Activated B cell treated with CpG ODN at 0.5 μM for 24 hours (primary cell): ENCODE measurements around the gene RPE65. TPM values are rescaled to one million over a fixed set of nuclear protein-coding genes. Genes with fewer than 3 reads are reported as not detected.

ENCODE experiments used
- ATAC-seq: fragments of 200-7000 bp; cut with Tn5 transposase; one replicate; pipeline ENCODE4 v1.10.0; 2021; ENCODE audit warnings: low read depth, mild to moderate bottlenecking, moderate library complexity
- CTCF ChIA-PET: fragments of 350-600 bp; sonication (Branson Sonifier 250); formaldehyde crosslinking; loops from one replicate; lab custom pipeline; 2021; ENCODE audit warnings: antibody characterized with exemption; lab: Charles Lee
- POLR2A ChIA-PET: fragments of 350-600 bp; sonication (Branson Sonifier 250); formaldehyde crosslinking; loops from one replicate; lab custom pipeline; 2021; ENCODE audit warnings: antibody characterized with exemption; lab: Charles Lee
- DNase-seq: peaks from one replicate; pipeline ENCODE4 v3.0.0; 2022
- H3K27ac Mint-ChIP-seq: one replicate; pipeline ENCODE4 v1.8.0; 2020; ENCODE audit warnings: mixed read lengths
- H3K27me3 Mint-ChIP-seq: one replicate; pipeline ENCODE4 v1.8.0; 2021; ENCODE audit warnings: mixed read lengths
- H3K36me3 Mint-ChIP-seq: one replicate; pipeline ENCODE4 v1.8.0; 2021; ENCODE audit warnings: low read depth, mixed read lengths
- H3K4me1 Mint-ChIP-seq: one replicate; pipeline ENCODE4 v1.8.0; 2021; ENCODE audit warnings: mixed read lengths
- H3K4me3 Mint-ChIP-seq: one replicate; pipeline ENCODE4 v1.8.0; 2020; ENCODE audit warnings: mild to moderate bottlenecking, mixed read lengths
- H3K9me3 Mint-ChIP-seq: one replicate; pipeline ENCODE4 v1.8.0; 2020; ENCODE audit warnings: mixed read lengths
- CTCF ChIP-seq: fragments of 200-600 bp; IDR thresholded peaks from one replicate; pipeline ENCODE4 v1.8.0; 2022; ENCODE audit warnings: antibody characterized with exemption, mild to moderate bottlenecking
- intact Hi-C: fragments of 100-400 bp; cut with micrococcal nuclease; formaldehyde crosslinking; loops from one replicate; pipeline ENCODE4 v1.15.1; 2024
- total RNA-seq: library from RNA; stranded (reverse); gene quantifications from 2 replicates; pipeline ENCODE4 v1.2.3, GENCODE V29; 2022

Gene RPE65
- total RNA-seq, 1 donor from 2014 or later, result not detected

- no peak overlapping the region for H3K27ac Mint-ChIP-seq
- no peaks in the 10 kb centered on the region for H3K9me3 Mint-ChIP-seq
- ATAC-seq, result no peak
- intact Hi-C loops, result no loop called here
- no peaks in the 10 kb centered on the region for H3K4me1 Mint-ChIP-seq
- no peaks in the 10 kb centered on the region for H3K36me3 Mint-ChIP-seq
- ChIA-PET POLR2A (no interaction called here), CTCF (no interaction called here)
- DNase-seq, result no peak
- peaks cover 5% of the 10 kb centered on the region for H3K27me3 Mint-ChIP-seq
- no peak overlapping the region for H3K4me3 Mint-ChIP-seq
- TF ChIP-seq CTCF, result no peak
These were observed 4.8 kb upstream of the RPE65 start for GRCh38 chr1:68454534-68454933.

- TF ChIP-seq CTCF, result no peak
- H3K9me3 Mint-ChIP-seq, result no peaks in the 10 kb centered on the region
- ChIA-PET POLR2A (no interaction called here), CTCF (interaction anchor here (2.0 kb wide), 1 partner anchor 10 kb away, joined by 5 read pairs; no protein-coding TSS in a partner anchor)
- no peaks in the 10 kb centered on the region for H3K4me1 Mint-ChIP-seq
- intact Hi-C loops, result no loop called here
- H3K27ac Mint-ChIP-seq, result no peak overlapping the region
- DNase-seq (no peak), ATAC-seq (no peak)
- no peak overlapping the region for H3K4me3 Mint-ChIP-seq
- peaks cover 12% of the 10 kb centered on the region for H3K27me3 Mint-ChIP-seq
- no peaks in the 10 kb centered on the region for H3K36me3 Mint-ChIP-seq
These were observed 3.4 kb upstream of the RPE65 start for GRCh38 chr1:68453060-68453670.

GRCh38 chr1:68448365-68448764 lies 1.4 kb downstream of the RPE65 start:
- no peak overlapping the region for H3K27ac Mint-ChIP-seq
- ChIA-PET POLR2A (no interaction called here), CTCF (interaction anchor here (2.1 kb wide), 1 partner anchor 328 kb away, joined by 8 read pairs; no protein-coding TSS in a partner anchor)
- no peaks in the 10 kb centered on the region for H3K9me3 Mint-ChIP-seq
- ATAC-seq (no peak), DNase-seq (no peak)
- H3K4me1 Mint-ChIP-seq, result no peaks in the 10 kb centered on the region
- intact Hi-C loops, result no loop called here
- no peak for TF ChIP-seq CTCF
- H3K36me3 Mint-ChIP-seq, result no peaks in the 10 kb centered on the region
- H3K27me3 Mint-ChIP-seq, result peaks cover 17% of the 10 kb centered on the region
- no peak overlapping the region for H3K4me3 Mint-ChIP-seq

- H3K36me3 Mint-ChIP-seq, result no peaks in the 10 kb centered on the region
- no peaks in the 10 kb centered on the region for H3K4me1 Mint-ChIP-seq
- ChIA-PET POLR2A (no interaction called here), CTCF (interaction anchor here (2.1 kb wide), 1 partner anchor 329 kb away, joined by 8 read pairs; no protein-coding TSS in a partner anchor)
- ATAC-seq, result no peak
- intact Hi-C loops, result no loop called here
- peaks cover 21% of the 10 kb centered on the region for H3K27me3 Mint-ChIP-seq
- no peak overlapping the region for H3K27ac Mint-ChIP-seq
- no peak overlapping the region for H3K4me3 Mint-ChIP-seq
- no peak for DNase-seq
- H3K9me3 Mint-ChIP-seq, result no peaks in the 10 kb centered on the region
- no peak for TF ChIP-seq CTCF
These were observed 4.0 kb downstream of the RPE65 start for GRCh38 chr1:68445709-68446108.

GRCh38 chr1:68442822-68443556 lies 6.8 kb downstream of the RPE65 start:
- Mint-ChIP-seq H3K4me3 (no peak overlapping the region), H3K36me3 (no peaks in the 10 kb centered on the region), H3K4me1 (peaks cover 4% of the 10 kb centered on the region), H3K27ac (no peak overlapping the region), H3K9me3 (no peaks in the 10 kb centered on the region), H3K27me3 (peaks cover 9% of the 10 kb centered on the region)
- intact Hi-C loops, result loop anchor here (1.0 kb wide), 2 partner anchors 323 to 327 kb away; no protein-coding TSS in a partner anchor
- TF ChIP-seq CTCF, result peak; percentile 40
- CTCF ChIA-PET, result interaction anchor here (0.7 to 4.5 kb wide), 7 partner anchors 10 to 591 kb away, joined by 3 to 76 read pairs (median 4); no protein-coding TSS in a partner anchor
- ATAC-seq (no peak), DNase-seq (no peak)
- POLR2A ChIA-PET, result interaction anchor here (0.6 kb wide), 1 partner anchor 84 kb away, joined by 6 read pairs; no protein-coding TSS in a partner anchor
